Mucosa of stomach (tissue), 1 donor: Measurements from ENCODE around the gene KRTAP4-9.
"Not testable (repeated sequence)": the region's sequence is repeated elsewhere in the genome, so short reads cannot be mapped to it uniquely, and the experiment has no call there.

Experiments
- H3K27me3 ChIP-seq: one replicate; pipeline ENCODE4 v1.7.0; 2013; ENCODE audit warnings: mild to moderate bottlenecking, low read length; ENCODE audit not compliant: control insufficient read depth, insufficient read depth
- H3K36me3 ChIP-seq: one replicate; pipeline ENCODE4 v1.7.0; 2013; ENCODE audit warnings: low read length; ENCODE audit not compliant: control insufficient read depth, insufficient read depth
- H3K4me1 ChIP-seq: one replicate; pipeline ENCODE4 v1.7.0; 2013; ENCODE audit warnings: mild to moderate bottlenecking, low read length; ENCODE audit not compliant: control insufficient read depth, insufficient read depth
- H3K4me3 ChIP-seq: one replicate; pipeline ENCODE4 v1.7.0; 2013; ENCODE audit warnings: low read length
- H3K9ac ChIP-seq: one replicate; pipeline ENCODE4 v1.7.0; 2013; ENCODE audit warnings: mild to moderate bottlenecking, low read length, moderate library complexity
- H3K9me3 ChIP-seq: one replicate; pipeline ENCODE4 v1.7.0; 2013; ENCODE audit warnings: mild to moderate bottlenecking, low read length, moderate library complexity; ENCODE audit not compliant: control insufficient read depth
- donor health status: Pancreatic carcinoma.

The KRTAP4-9 gene

DNA sequence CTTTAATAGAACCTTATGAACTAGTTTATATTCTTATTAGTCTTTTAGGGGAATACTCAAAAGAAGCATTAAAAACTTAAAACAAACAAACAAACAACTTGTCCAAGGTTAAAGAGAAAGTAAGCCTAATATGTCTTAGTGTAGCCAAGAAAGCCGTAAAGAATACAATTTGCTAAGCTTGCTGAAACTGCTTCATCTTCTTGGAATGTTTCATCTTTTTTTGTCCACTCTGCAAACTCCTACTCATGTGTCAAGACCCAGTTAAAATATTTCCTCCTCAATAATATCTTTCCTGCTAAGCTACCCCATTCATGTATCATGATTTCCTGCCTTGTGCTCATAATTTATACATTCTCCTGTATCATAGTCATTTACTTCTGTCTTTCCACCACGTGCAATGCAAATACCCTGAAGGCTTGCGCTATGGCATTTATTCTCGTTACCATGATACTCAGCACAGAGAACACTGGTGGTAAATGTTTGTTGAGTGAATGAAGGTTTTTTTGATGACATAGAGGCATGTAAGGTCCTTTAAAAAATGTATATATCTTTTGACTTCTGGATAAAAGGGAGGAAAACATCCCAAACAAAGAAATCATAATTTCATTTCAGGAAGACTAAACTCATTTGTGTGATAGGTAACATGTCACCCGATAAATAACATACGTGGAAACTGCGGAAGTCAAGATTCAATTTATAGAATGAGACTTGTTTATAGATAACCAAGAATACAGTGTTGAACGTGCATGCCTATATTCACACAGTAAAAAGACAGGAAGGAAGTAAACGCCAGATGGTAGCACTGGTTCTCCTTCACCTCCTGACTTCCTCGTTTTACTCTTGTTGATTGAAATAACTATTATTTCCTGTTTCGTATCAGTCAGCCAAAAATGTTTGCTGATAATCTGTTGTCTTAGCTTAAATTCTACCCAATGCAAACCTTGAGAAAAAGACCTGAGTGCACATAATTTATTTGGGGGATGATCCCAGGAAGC lies 14.8 kb downstream of the KRTAP4-9 start:
- H3K9ac ChIP-seq, H3K4me3 ChIP-seq, H3K27me3 ChIP-seq, H3K4me1 ChIP-seq, H3K36me3 ChIP-seq, H3K9me3 ChIP-seq: not testable (repeated sequence)

DNA sequence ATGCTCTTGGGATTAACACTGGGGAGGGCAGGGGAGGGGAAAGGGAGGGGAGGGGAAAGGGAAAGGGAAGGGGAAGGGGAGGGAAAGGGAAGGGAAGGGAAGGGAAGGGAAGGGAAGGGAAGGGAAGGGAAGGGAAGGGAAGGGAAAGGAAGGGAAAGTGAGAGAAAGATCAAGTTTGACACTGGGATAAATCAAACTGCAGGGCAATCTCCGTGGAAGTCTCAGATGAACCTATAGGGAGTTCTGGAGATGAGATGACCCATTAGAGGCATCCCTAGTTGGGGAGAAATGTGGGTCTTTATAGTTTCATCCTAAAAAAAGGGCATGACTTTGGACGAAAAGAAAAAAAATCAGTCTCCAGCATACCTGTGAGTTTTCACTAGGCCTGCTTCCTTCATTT lies 16.6 kb downstream of the KRTAP4-9 start:
- no peaks in the 10 kb centered on the region for H3K9me3 ChIP-seq
- H3K4me1 ChIP-seq = no peaks in the 10 kb centered on the region
- no peak overlapping the region for H3K9ac ChIP-seq
- no peak overlapping the region for H3K4me3 ChIP-seq
- no peaks in the 10 kb centered on the region for H3K27me3 ChIP-seq
- no peaks in the 10 kb centered on the region for H3K36me3 ChIP-seq

- H3K27me3 ChIP-seq, H3K9me3 ChIP-seq, H3K4me3 ChIP-seq, H3K9ac ChIP-seq, H3K4me1 ChIP-seq, H3K36me3 ChIP-seq: not testable (repeated sequence)
These were observed 18.3 kb downstream of the KRTAP4-9 start for GRCh38 chr17:41123292-41123990.

- H3K4me3 ChIP-seq, H3K9me3 ChIP-seq, H3K4me1 ChIP-seq, H3K36me3 ChIP-seq, H3K27me3 ChIP-seq, H3K9ac ChIP-seq: not testable (repeated sequence)
These were observed 18.8 kb downstream of the KRTAP4-9 start, which contains the start of gene KRTAP4-12 for GRCh38 chr17:41123991-41124371. KRTAP4-12 (minus strand) TSS chr17:41124182; CDS start chr17:41124122, 60 bp downstream.

DNA sequence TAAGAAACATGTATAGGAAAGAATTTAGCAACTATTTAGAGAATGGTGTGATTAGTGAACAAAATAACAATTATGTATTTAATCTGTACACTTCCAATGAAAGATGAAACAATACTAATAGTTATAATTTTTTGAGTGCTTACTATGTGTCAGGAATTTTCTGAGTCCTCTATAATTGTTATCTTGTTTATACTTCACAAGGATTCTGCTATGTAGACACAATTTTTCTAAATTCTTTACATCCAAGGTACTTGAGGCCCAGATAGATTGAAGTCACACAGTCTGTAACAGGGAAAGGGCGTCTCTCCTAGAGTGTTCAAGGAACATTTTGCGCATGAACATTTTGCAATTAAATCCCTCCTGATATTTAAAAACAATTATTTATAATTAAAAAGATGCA lies 19.9 kb downstream of the KRTAP4-9 start:
- no peaks in the 10 kb centered on the region for H3K36me3 ChIP-seq
- H3K9me3 ChIP-seq = no peaks in the 10 kb centered on the region
- H3K27me3 ChIP-seq = no peaks in the 10 kb centered on the region
- no peak overlapping the region for H3K9ac ChIP-seq
- no peaks in the 10 kb centered on the region for H3K4me1 ChIP-seq
- H3K4me3 ChIP-seq = no peak overlapping the region

DNA sequence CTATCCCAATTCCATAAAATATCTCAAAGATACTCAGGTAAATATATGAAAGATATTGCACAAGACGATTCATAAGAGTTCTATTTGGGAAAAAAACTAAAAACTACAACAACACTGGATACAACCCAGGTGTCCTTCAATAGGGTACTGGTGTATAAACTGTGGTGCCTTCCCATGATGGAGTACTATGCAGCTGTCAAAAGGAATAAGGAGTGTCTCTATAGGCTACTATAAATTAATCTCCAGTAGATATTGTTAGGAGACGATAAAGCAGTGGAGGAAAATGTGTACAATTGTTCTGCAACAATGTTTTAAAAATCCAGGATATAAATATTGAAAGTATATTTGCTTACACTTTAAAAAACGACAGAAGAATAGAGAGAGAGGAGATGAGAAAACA lies 21.2 kb downstream of the KRTAP4-9 start:
- Histone ChIP-seq H3K4me1 (no peaks in the 10 kb centered on the region), H3K9me3 (no peaks in the 10 kb centered on the region), H3K4me3 (no peak overlapping the region), H3K27me3 (no peaks in the 10 kb centered on the region), H3K36me3 (no peaks in the 10 kb centered on the region), H3K9ac (no peak overlapping the region)

DNA sequence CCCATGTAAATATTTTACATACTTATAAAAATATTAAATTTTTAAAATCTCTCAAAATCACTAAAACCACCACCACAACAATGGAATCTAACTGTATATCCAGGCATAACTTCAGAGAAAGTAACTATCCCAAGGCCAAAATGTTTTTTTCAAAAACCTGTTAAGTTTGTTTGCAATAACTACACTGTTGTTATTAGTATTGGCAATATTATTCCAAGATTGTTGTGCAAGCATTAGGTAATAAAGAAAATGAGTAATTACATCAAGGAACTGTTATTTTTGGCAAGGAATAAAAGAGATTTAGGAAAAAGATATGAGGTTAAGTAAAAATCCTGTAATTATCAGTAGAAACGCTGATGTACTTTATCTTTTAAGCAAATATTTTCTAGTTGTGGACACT lies 22.2 kb downstream of the KRTAP4-9 start:
- Histone ChIP-seq H3K36me3 (no peaks in the 10 kb centered on the region), H3K9ac (no peak overlapping the region), H3K4me1 (no peaks in the 10 kb centered on the region), H3K9me3 (no peaks in the 10 kb centered on the region), H3K4me3 (no peak overlapping the region), H3K27me3 (no peaks in the 10 kb centered on the region)

DNA sequence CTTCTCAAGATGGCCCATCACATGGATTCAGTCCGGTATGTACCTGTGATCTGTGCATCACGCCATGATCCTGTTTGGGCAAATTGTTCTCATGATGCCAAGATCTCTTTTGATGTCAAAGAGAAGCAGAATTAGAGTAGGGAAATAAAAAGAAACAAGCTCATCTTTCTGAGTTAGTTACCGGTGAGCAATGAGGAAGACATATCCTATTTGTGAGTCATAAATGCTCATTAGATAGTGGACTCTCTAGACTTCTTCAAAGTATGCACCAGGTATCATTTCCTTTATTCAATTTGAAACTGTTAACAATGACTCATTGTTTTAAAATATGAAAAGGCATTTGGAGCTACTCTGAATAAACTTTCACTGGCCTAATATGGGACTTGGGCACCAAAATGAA lies 26.8 kb downstream of the KRTAP4-9 start:
- Histone ChIP-seq H3K4me1 (no peaks in the 10 kb centered on the region), H3K9me3 (no peaks in the 10 kb centered on the region), H3K36me3 (no peaks in the 10 kb centered on the region), H3K9ac (no peak overlapping the region), H3K4me3 (no peak overlapping the region), H3K27me3 (no peaks in the 10 kb centered on the region)

- H3K9me3 ChIP-seq = no peaks in the 10 kb centered on the region
- H3K4me3 ChIP-seq = no peak overlapping the region
- no peaks in the 10 kb centered on the region for H3K27me3 ChIP-seq
- no peaks in the 10 kb centered on the region for H3K4me1 ChIP-seq
- H3K9ac ChIP-seq = no peak overlapping the region
- H3K36me3 ChIP-seq = no peaks in the 10 kb centered on the region
These were observed 28.9 kb downstream of the KRTAP4-9 start for GRCh38 chr17:41133880-41134735.

GRCh38 chr17:41139865-41140264 lies 34.7 kb downstream of the KRTAP4-9 start:
- H3K4me1 ChIP-seq, H3K27me3 ChIP-seq, H3K9ac ChIP-seq, H3K4me3 ChIP-seq, H3K9me3 ChIP-seq, H3K36me3 ChIP-seq: not testable (repeated sequence)

GRCh38 chr17:41140360-41141131 lies 35.4 kb downstream of the KRTAP4-9 start, which contains the start of gene KRTAP4-6:
KRTAP4-6 (minus strand) TSS chr17:41140544; CDS start chr17:41140487, 57 bp downstream.
- Histone ChIP-seq H3K9ac (no peak within 1 kb of the TSS), H3K27me3 (no peaks in the 10 kb centered on the region), H3K4me3 (no peak within 1 kb of the TSS), H3K4me1 (no peaks in the 10 kb centered on the region), H3K9me3 (no peaks in the 10 kb centered on the region), H3K36me3 (no peaks in the 10 kb centered on the region)
